Activated CD4-positive, alpha-beta T cell treated with anti-CD3 and anti-CD28 coated beads, Interleukin-2, amount 10 ng/mL, durations not matched to agents 7 days and 5 days (primary cell): ENCODE data around the gene ADCY5. TPM values are rescaled to one million over a fixed set of nuclear protein-coding genes. Genes with fewer than 3 reads are reported as not detected.

Experiments
- CTCF ChIA-PET: fragments of 350-600 bp; sonication (Branson Sonifier 250); formaldehyde crosslinking; loops from one replicate; lab custom pipeline; 2021; ENCODE audit warnings: antibody characterized with exemption; lab: Charles Lee
- POLR2A ChIA-PET: fragments of 350-600 bp; sonication (Branson Sonifier 250); formaldehyde crosslinking; loops from one replicate; lab custom pipeline; 2021; ENCODE audit warnings: antibody characterized with exemption; lab: Charles Lee
- DNase-seq: peaks from one replicate; pipeline ENCODE4 v3.0.0-alpha.2; 2020
- H3K27ac Mint-ChIP-seq: one replicate; pipeline ENCODE4 v1.8.0; 2021; ENCODE audit warnings: mild to moderate bottlenecking, moderate library complexity, mixed read lengths
- H3K27me3 Mint-ChIP-seq: one replicate; pipeline ENCODE4 v1.8.0; 2021; ENCODE audit warnings: mixed read lengths
- H3K36me3 Mint-ChIP-seq: one replicate; pipeline ENCODE4 v1.8.0; 2021; ENCODE audit warnings: low read depth, mixed read lengths
- H3K4me1 Mint-ChIP-seq: one replicate; pipeline ENCODE4 v1.8.0; 2021; ENCODE audit warnings: mixed read lengths
- H3K4me3 Mint-ChIP-seq: one replicate; pipeline ENCODE4 v1.8.0; 2021; ENCODE audit warnings: mild to moderate bottlenecking, moderate library complexity, mixed read lengths
- H3K9me3 Mint-ChIP-seq: one replicate; pipeline ENCODE4 v1.8.0; 2021; ENCODE audit warnings: mixed read lengths
- total RNA-seq, 2 experiments: library from RNA; stranded (reverse); gene quantifications; one replicate each; pipeline ENCODE4 v1.2.3, GENCODE V29; 2021

ADCY5 gene
- total RNA-seq, 2 experiments from 2014 or later: not detected

GRCh38 chr3:123406598-123406997, 42.3 kb downstream of the ADCY5 start:
- H3K36me3 Mint-ChIP-seq: no peaks in the 10 kb centered on the region
- ChIA-PET POLR2A (no interaction called here), CTCF (interaction anchor here (0.5 kb wide), 1 partner anchor 97 kb away, joined by 3 read pairs; no protein-coding TSS in a partner anchor)
- DNase-seq: no peak
- H3K27ac Mint-ChIP-seq: no peak overlapping the region
- H3K27me3 Mint-ChIP-seq: no peaks in the 10 kb centered on the region
- H3K4me3 Mint-ChIP-seq: no peak overlapping the region
- H3K9me3 Mint-ChIP-seq: no peaks in the 10 kb centered on the region
- no peaks in the 10 kb centered on the region for H3K4me1 Mint-ChIP-seq

GRCh38 chr3:123405936-123406510, 42.9 kb downstream of the ADCY5 start:
- DNase-seq: no peak
- CTCF ChIA-PET: no interaction called here
- Mint-ChIP-seq H3K4me1 (no peaks in the 10 kb centered on the region), H3K36me3 (no peaks in the 10 kb centered on the region), H3K27me3 (no peaks in the 10 kb centered on the region), H3K9me3 (no peaks in the 10 kb centered on the region), H3K4me3 (no peak overlapping the region), H3K27ac (no peak overlapping the region)
- POLR2A ChIA-PET: no interaction called here

GRCh38 chr3:123405021-123405420, 43.9 kb downstream of the ADCY5 start:
- ChIA-PET POLR2A (no interaction called here), CTCF (no interaction called here)
- H3K27ac Mint-ChIP-seq: no peak overlapping the region
- no peak overlapping the region for H3K4me3 Mint-ChIP-seq
- peaks cover 2% of the 10 kb centered on the region for H3K27me3 Mint-ChIP-seq
- H3K4me1 Mint-ChIP-seq: no peaks in the 10 kb centered on the region
- no peaks in the 10 kb centered on the region for H3K9me3 Mint-ChIP-seq
- no peak for DNase-seq
- H3K36me3 Mint-ChIP-seq: no peaks in the 10 kb centered on the region

- H3K27me3 Mint-ChIP-seq: peaks cover 4% of the 10 kb centered on the region
- no peak overlapping the region for H3K27ac Mint-ChIP-seq
- H3K4me3 Mint-ChIP-seq: no peak overlapping the region
- CTCF ChIA-PET: no interaction called here
- no peaks in the 10 kb centered on the region for H3K4me1 Mint-ChIP-seq
- POLR2A ChIA-PET: no interaction called here
- H3K36me3 Mint-ChIP-seq: no peaks in the 10 kb centered on the region
- H3K9me3 Mint-ChIP-seq: no peaks in the 10 kb centered on the region
- DNase-seq: no peak
These were observed 44.5 kb downstream of the ADCY5 start for GRCh38 chr3:123404391-123404790.

- no peak for DNase-seq
- H3K36me3 Mint-ChIP-seq: no peaks in the 10 kb centered on the region
- H3K4me1 Mint-ChIP-seq: no peaks in the 10 kb centered on the region
- H3K27me3 Mint-ChIP-seq: peaks cover 11% of the 10 kb centered on the region
- POLR2A ChIA-PET: interaction anchor here (0.6 kb wide), 1 partner anchor 335 kb away, joined by 3 read pairs; no protein-coding TSS in a partner anchor
- CTCF ChIA-PET: interaction anchor here (0.6 kb wide), 2 partner anchors 101 to 483 kb away, joined by 3 to 4 read pairs; no protein-coding TSS in a partner anchor
- no peaks in the 10 kb centered on the region for H3K9me3 Mint-ChIP-seq
- H3K27ac Mint-ChIP-seq: no peak overlapping the region
- no peak overlapping the region for H3K4me3 Mint-ChIP-seq
These were observed 46.9 kb downstream of the ADCY5 start for GRCh38 chr3:123401836-123402530.

- no peak overlapping the region for H3K4me3 Mint-ChIP-seq
- CTCF ChIA-PET: interaction anchor here (1.3 kb wide), 1 partner anchor 15 kb away, joined by 3 read pairs; no protein-coding TSS in a partner anchor
- no peak for DNase-seq
- no peaks in the 10 kb centered on the region for H3K9me3 Mint-ChIP-seq
- POLR2A ChIA-PET: no interaction called here
- no peaks in the 10 kb centered on the region for H3K4me1 Mint-ChIP-seq
- H3K27me3 Mint-ChIP-seq: peaks cover 11% of the 10 kb centered on the region
- H3K27ac Mint-ChIP-seq: no peak overlapping the region
- no peaks in the 10 kb centered on the region for H3K36me3 Mint-ChIP-seq
These were observed 48.7 kb downstream of the ADCY5 start for GRCh38 chr3:123400169-123400568.

GRCh38 chr3:123399653-123400052, 49.2 kb downstream of the ADCY5 start:
- DNase-seq: no peak
- POLR2A ChIA-PET: no interaction called here
- no peak overlapping the region for H3K4me3 Mint-ChIP-seq
- no peaks in the 10 kb centered on the region for H3K36me3 Mint-ChIP-seq
- CTCF ChIA-PET: interaction anchor here (1.3 kb wide), 1 partner anchor 14 kb away, joined by 3 read pairs; no protein-coding TSS in a partner anchor
- H3K27me3 Mint-ChIP-seq: peaks cover 11% of the 10 kb centered on the region
- no peaks in the 10 kb centered on the region for H3K9me3 Mint-ChIP-seq
- no peak overlapping the region for H3K27ac Mint-ChIP-seq
- H3K4me1 Mint-ChIP-seq: no peaks in the 10 kb centered on the region

- CTCF ChIA-PET: no interaction called here
- DNase-seq: no peak
- H3K27ac Mint-ChIP-seq: no peak overlapping the region
These were observed 50.7 kb downstream of the ADCY5 start for GRCh38 chr3:123397921-123398785.

GRCh38 chr3:123397050-123397590, 51.8 kb downstream of the ADCY5 start:
- Mint-ChIP-seq H3K27me3 (peaks cover 12% of the 10 kb centered on the region), H3K36me3 (no peaks in the 10 kb centered on the region), H3K27ac (no peak overlapping the region), H3K4me1 (no peaks in the 10 kb centered on the region), H3K4me3 (no peak overlapping the region), H3K9me3 (no peaks in the 10 kb centered on the region)
- ChIA-PET POLR2A (no interaction called here), CTCF (no interaction called here)
- DNase-seq: no peak

More at GRCh38 chr3:123397921-123398785, 50.7 kb downstream of the ADCY5 start:
- POLR2A ChIA-PET: no interaction called here
- H3K36me3 Mint-ChIP-seq: no peaks in the 10 kb centered on the region
- H3K4me3 Mint-ChIP-seq: no peak overlapping the region
- H3K4me1 Mint-ChIP-seq: no peaks in the 10 kb centered on the region
- H3K27me3 Mint-ChIP-seq: peaks cover 12% of the 10 kb centered on the region
- H3K9me3 Mint-ChIP-seq: no peaks in the 10 kb centered on the region

- no peak for DNase-seq
- ChIA-PET POLR2A (no interaction called here), CTCF (no interaction called here)
- Mint-ChIP-seq H3K4me3 (no peak overlapping the region), H3K27ac (no peak overlapping the region), H3K27me3 (peaks cover 12% of the 10 kb centered on the region), H3K36me3 (no peaks in the 10 kb centered on the region), H3K9me3 (no peaks in the 10 kb centered on the region), H3K4me1 (no peaks in the 10 kb centered on the region)
These were observed 52.5 kb downstream of the ADCY5 start for GRCh38 chr3:123396171-123397049.

- Mint-ChIP-seq H3K36me3 (no peaks in the 10 kb centered on the region), H3K27me3 (peaks cover 12% of the 10 kb centered on the region), H3K9me3 (no peaks in the 10 kb centered on the region), H3K4me3 (no peak overlapping the region), H3K27ac (no peak overlapping the region), H3K4me1 (no peaks in the 10 kb centered on the region)
- ChIA-PET POLR2A (no interaction called here), CTCF (no interaction called here)
- no peak for DNase-seq
These were observed 53.7 kb downstream of the ADCY5 start for GRCh38 chr3:123395235-123395634.

GRCh38 chr3:123394391-123395020, 54.4 kb downstream of the ADCY5 start:
- Mint-ChIP-seq H3K9me3 (no peaks in the 10 kb centered on the region), H3K4me3 (no peak overlapping the region), H3K27me3 (peaks cover 8% of the 10 kb centered on the region), H3K4me1 (no peaks in the 10 kb centered on the region), H3K27ac (no peak overlapping the region), H3K36me3 (no peaks in the 10 kb centered on the region)
- ChIA-PET CTCF (no interaction called here), POLR2A (no interaction called here)
- no peak for DNase-seq
